GM10266 (cell line): ENCODE measurements around the gene LMNTD2.

Experiments
- DNase-seq: peaks from one replicate; pipeline ENCODE4 v3.0.0; 2012; ENCODE audit errors: extremely low spot score
- TF ChIP-seq, protein P1 (sequence below): IDR thresholded peaks from 2 replicates; pipeline ENCODE4 v1.5.1; 2012; ENCODE audit warnings: mild to moderate bottlenecking, low read depth; ENCODE audit not compliant: control insufficient read depth, insufficient read depth; ENCODE audit errors: missing control alignments

Gene LMNTD2

DNA sequence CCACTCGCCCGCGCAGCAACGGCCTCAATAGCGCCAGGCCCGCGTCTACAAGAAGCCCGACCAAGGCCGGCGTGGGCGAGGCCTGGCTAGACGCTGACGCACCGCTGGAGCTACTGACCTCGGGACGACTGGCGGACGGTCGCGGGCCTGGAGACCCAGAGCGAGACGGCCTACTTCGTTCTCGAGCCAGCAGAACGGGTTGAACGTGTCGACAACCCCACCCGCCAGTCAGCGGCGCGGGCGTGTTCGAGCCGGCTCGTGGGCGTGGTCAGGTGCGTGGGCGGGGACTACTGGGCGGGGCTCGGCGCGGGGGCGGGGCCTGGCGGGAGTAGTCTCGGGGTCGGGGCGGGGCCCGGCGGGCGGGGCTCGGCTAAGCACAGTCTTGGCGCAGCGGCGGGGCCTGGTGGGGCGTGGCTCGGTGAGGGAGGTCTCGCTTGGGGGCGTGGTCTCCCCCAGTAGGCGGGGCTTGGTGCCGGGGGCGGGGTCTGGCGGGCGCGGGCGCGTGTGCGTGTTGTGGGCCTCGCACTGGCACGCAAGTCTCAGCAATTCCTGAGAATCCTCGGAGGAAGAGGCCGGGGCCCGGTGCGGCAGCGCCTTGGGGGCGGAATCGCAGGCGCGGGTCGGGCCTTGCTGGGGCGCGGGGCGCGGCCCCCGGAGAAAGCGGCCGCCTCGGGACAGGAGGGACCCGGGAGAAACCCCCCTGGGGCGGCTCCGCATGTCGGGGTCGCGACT, 53.4 kb downstream of the LMNTD2 start, which contains the start of gene RNH1:
TSS of gene RNH1 (minus strand) at position 248 of the 732 bp plus-strand sequence. CDS start 5,080 bp downstream, outside the sequence.
- TF ChIP-seq, protein P1, sequence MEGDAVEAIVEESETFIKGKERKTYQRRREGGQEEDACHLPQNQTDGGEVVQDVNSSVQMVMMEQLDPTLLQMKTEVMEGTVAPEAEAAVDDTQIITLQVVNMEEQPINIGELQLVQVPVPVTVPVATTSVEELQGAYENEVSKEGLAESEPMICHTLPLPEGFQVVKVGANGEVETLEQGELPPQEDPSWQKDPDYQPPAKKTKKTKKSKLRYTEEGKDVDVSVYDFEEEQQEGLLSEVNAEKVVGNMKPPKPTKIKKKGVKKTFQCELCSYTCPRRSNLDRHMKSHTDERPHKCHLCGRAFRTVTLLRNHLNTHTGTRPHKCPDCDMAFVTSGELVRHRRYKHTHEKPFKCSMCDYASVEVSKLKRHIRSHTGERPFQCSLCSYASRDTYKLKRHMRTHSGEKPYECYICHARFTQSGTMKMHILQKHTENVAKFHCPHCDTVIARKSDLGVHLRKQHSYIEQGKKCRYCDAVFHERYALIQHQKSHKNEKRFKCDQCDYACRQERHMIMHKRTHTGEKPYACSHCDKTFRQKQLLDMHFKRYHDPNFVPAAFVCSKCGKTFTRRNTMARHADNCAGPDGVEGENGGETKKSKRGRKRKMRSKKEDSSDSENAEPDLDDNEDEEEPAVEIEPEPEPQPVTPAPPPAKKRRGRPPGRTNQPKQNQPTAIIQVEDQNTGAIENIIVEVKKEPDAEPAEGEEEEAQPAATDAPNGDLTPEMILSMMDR = no peak
- peak; percentile 100 for DNase-seq

DNA sequence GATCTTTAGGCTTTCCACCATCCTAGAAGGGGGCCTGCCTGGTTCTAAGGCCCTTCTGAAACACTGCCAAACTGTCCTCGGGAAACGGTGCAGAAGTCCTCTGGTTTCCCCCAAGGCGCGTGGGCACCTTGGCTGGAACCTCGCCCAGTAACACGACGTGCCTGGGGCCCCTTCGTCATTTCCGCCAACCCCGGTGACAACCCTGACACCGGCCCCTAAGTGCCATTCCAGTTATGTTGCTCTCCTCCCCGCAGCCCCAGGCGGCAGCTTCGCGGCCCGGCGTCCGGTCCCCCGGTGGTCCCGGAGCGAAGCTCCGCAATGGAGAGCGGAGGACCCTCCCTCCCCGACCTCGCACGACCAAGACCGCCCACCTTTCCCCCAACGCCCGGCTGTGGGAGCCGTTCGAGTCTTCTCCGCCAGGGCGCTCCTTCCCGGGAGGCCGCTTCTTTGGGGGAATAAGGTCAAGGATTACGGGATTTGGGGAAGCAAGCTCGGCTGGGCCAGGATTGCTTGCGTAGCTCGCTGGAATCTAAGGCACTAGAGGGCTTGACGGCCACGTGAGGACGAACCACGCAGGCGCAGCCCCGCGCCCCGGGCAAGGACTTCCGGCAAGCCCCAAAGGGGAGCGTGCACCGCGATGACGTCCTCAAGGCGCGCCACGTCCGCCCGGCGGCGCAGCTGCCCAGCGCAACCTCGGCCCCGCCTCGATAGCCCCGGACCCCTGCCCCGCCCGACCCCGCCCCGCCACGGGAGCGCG, 54.1 kb downstream of the LMNTD2 start:
- DNase-seq = peak; percentile 99
- TF ChIP-seq, protein P1 = no peak

DNA sequence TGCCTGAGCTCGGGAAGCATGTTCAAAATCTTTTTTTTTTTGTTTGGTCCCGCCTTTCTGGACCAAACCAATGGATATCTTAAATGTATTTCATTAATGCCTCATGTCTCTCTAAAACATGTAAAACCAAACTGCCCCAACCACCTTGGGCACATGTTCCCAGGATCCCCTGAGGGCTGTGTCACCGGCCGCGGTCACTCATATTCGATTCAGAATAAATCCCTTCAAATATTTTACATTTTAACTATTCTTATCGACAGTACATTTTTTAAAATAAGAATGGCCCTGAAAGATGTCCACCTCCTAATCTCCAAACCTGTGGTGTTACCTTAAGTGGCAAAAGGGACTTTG, 55.6 kb downstream of the LMNTD2 start:
- DNase-seq = no peak

More for the DNA sequence above, 55.6 kb downstream of the LMNTD2 start:
- TF ChIP-seq, protein P1 = no peak
